ENCODE measurements around the gene CERS6.
"Not testable (repeated sequence)": the region's sequence is repeated elsewhere in the genome, so short reads cannot be mapped to it uniquely, and the experiment has no call there.

CERS6 gene

DNA sequence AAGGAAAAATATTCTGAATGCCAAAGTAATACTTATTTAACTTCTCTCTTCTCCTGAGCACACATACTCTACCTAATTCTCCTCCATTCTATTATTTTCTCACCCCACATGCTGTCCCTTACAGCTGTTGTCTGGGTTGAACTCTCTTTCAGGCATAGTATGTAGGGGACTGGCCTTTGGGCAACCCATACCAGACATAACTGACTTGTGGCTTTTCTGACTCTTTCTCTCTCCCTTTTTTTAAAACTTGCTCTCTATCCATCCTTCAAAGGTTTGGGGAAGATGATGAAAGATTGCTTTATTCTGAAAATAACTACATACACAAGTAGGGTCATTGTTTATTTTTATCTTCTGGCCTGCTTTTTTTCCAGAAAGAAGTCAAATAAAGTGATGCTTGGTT, 276.4 kb downstream of the CERS6 start:
- no peak for DNase-seq (ENCODE audit: low spot score)

DNA sequence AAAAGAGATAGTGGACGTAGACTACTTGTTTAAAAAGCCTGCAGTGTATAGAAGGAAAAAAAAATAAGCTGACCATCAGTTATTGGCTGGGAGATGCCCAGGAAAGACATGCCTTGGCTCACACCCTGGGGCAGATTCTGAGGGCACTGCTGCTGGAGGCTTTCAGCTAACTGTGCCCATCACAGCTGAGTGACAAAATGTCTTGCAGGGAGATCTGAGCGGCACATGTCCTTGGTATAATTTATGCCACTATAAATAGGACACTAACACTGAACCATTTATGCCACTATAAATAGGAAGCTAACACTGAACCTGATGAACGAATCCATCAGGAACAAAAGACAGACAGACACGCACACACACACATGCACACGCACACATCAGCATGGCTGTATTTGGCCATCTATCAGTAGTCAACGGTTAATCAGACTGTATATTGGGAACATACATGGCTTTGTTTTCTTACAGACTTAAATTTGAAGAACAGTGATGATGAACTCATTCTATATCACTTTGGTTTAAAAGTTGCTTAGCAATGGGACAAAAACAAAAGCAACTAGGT, 278.2 kb downstream of the CERS6 start:
- peak; percentile 23 for DNase-seq (ENCODE audit: low spot score)

DNA sequence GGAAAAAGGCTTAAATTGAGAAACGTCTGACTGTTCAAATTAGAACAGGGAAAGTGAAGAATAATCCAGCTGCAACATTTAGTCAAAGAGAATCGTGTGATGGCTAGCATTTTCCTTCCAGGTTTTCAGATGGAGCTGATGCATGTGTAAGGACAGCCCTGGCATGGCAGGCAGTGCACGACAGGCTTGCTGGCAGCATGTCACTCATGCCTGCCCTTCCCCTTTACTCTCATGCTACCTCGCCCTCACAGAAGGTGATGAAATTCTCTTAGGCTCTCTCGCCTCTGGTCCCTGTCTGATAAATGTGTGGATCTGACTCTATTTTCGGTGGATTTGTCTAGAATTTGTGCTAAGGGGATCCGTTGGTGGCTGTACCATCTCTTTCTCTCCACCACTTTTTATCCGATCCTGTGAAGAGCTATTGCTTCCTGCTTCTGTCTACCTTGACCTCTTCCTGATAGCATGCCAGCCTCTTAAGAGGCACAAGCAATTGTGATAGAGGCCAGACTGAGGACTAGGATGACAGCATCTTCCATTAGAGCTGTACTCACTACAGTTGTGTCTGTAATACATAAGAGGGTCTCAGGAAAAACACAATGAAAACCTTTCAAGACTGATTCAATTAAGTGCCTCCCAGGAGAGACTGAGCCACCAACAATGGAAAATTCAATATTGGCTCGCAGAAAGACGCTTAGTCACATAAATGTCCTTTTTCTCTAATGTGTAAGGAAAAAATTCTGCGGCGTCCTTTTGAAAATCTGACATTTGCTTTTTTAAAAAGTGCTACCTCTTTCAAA, 280.8 kb downstream of the CERS6 start:
- DNase-seq (ENCODE audit: low spot score): no peak

DNA sequence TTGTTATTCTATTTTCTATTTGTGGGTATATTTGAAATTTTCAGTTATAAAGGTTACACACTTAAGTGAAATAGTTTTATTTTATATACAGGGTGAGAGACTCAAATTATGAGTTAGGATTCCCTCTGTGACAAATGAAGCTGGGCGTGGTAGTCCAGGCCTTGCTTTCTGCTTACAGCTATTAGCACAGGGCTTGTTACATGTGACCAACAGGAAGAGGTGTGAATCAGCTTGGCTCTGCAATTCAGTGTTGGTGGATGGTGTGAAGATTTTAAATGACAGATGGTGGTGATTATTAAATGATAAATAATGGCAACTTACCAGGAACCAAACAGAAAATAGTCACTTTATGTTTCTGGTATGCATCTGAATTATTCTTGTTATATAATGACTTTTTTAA, 282.0 kb downstream of the CERS6 start:
- DNase-seq (ENCODE audit: low spot score): peak; percentile 34

DNA sequence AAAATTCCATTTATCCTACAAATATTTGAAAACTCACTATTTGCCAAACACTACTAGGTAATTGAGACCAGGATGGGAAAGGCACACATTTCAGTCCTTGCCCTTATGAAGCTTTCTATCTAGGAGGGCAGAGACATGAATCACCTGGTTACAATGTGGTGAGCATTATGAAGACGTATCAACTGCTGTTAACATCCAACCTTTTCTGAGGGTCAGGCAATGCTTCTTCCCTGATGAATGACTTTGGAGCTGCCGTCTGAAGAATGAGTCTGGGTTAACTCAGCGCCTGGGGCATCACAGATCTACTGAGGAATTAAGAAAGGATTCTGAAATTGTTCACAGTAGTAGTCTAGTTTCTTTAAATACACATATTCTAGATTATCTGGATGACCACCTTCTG, 284.3 kb downstream of the CERS6 start:
- DNase-seq (ENCODE audit: low spot score): no peak

DNA sequence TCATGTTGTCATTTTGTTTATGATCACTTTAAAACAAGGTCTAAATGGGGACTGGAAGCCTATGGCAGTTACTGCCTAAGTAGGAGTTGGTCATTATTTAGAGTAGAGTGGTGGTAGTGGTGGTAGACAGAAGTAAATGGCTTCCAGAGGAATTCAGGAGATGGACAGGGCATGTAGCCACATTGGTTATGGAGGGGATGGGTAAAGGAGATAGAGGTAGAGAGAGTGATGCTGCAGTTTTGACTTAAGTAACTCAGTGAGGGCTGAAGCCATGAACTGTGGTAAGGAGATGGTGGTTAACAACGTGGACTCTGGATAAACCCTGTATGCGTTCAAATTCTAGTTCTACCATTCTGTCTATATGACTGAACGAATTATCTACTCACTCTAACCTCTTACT, 284.7 kb downstream of the CERS6 start:
- no peak for DNase-seq (ENCODE audit: low spot score)

DNA sequence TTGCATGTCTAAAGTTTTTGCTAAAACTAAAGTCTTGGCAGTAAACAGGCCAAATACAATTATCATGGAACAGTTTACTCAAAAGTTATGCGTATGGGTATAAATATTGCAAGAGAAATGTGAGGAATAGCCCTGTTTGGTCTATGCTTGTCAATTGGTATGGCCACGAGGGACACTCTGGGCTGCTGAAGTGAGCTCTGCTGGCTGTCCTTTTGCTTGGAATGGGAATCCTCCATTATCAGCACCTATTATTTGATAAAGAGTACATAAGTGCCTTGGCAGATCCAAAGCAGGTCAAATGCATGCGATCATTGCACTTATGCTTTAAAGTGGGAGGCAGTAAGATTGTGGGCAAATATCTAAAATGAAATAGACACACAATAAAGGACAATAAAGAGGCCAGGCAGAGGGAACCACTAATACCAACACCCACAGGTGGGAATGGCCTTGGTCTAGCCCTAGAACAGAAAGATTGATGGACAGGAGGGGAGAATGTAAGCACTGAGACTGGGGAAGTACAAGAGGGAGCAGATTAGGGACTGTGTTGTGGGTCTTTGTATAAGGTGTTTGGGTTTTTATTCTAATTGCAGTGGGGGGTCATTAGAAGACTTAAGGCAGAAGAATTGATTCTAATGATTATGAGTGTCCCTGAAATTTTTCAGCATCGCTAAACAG, 286.3 kb downstream of the CERS6 start:
- no peak for DNase-seq (ENCODE audit: low spot score)

DNA sequence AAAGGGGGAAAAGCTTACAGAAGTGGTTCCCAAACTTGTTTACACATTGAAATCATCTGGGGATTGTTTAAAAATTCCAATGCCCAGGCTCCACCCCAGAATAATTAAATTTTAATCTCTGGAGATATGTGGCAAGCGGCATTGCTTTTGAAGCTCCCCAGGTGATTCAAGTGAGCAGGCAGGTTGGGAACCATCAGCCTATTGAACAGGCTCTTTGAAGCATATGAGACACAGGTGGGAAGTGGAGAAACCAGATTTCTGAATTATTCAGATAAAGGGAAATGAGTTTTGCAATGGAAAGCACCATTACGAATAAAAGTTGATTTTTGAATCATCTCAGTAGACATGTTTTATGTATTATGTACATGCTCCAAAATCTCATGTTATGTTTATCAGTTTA, 288.8 kb downstream of the CERS6 start:
- no peak for DNase-seq (ENCODE audit: low spot score)

DNA sequence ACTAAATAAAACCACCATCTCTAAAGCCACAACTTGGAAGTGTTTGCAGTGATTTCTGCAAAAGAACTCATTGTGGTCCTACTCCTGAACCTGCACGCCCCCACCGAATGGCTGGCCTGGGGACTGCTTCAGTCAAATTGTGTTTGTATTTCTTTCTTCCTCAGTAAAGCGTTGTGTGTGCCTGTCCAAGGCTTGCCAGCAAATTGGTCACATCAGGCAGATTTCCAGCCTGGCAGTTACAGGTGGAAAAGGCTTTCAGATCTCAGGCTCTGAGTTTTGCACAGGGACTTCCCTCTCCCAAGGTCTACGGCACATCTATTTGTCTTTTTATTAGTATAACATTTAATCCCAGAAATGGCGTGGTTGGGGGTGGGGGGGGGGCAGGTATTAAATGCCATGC, 292.4 kb downstream of the CERS6 start:
- peak; percentile 42 for DNase-seq (ENCODE audit: low spot score)

DNA sequence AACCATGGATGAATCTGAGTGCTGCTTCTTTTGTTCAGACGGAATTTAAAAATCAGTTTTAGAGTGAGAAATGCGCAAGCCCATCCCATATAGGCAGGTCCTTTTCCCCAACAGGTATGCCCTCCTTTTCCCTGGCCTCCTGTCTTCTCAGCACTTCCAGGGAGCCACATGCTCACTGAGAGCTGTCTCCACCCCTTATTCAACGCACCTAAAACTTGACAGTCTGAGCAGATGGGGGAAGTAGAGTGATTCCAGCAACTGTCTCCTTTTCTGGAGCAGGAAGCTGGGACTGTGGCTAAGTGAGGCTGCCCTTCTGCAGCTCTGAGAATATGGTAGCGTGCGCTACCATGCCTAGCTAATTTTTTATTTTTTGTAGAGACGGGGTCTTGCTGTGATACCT, 293.2 kb downstream of the CERS6 start:
- no peak for DNase-seq (ENCODE audit: low spot score)

DNA sequence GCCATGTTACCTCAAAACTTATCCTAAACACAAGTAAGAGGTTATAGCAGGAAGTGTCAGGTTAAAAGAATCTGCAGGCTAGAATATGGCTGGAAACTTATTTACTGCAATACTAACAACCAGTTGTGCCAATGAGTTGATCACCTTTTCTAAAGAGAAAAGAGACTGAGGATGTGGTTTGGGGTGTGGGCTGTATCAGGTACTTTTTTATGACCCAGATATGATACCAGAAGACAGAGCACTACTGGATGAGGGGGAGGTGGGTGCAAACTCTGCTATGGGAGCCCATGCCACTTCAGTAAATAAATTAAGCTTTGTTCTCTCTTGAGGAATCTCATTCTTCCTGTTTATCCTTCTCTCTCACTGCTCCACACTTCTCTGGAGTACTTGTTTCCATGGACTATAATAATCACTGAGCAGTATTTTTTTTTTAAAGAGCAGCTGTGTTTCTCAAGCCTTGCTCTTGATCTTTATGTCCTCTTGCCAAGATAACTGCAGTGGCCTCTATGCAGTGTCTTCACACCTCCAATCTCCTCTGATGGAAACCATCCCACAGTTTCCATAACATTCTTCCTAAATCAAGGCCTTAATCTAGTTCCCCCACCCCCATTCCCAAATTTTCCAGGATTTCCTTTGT, 295.1 kb downstream of the CERS6 start:
- no peak for DNase-seq (ENCODE audit: low spot score)

DNA sequence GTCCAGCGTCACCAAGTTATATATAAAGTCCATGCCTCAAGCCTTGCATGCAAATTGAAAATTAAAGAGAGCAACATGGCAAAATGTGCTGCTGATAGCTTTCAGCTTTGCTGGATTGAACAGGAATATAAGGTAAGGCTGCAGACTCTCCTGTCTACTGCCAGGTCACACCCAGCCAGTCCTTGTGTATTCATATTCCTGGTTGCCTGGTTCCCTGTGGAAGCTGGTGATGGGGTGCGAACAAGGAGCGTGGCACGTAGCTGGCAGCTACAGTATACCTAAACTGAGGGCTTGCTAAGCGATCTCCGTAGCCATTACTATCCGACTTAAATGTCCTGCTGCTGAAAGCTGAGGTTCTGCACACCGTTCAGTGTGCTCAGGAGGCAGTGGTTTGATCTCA, 296.3 kb downstream of the CERS6 start:
- no peak for DNase-seq (ENCODE audit: low spot score)

DNA sequence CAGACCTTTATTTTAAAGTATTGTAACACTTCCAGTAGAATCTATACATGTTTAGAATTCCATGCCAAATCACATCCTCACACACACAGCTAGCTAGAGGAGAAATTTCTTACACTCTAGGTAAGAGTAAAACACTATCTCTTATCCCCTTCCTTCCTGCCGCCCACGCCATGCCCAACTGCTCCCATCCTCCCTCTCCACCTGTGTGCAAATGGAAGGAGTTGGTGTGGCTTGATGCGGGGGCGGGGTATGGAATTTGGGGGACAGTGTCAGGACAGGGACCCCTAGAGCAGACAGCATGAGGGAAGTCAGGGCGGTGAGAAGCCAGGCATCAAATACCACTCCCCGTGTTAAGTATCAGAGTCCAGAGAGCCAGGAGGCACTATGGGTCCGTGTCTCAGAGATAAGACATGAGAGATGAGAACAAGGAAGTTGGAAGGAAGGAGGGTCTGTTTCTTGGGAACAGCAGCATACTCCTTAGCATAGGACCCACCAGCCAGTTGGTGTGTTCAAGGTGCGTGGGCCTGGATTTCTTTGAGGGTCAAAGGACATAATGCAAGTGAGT, 297.8 kb downstream of the CERS6 start:
- DNase-seq (ENCODE audit: low spot score): no peak

DNA sequence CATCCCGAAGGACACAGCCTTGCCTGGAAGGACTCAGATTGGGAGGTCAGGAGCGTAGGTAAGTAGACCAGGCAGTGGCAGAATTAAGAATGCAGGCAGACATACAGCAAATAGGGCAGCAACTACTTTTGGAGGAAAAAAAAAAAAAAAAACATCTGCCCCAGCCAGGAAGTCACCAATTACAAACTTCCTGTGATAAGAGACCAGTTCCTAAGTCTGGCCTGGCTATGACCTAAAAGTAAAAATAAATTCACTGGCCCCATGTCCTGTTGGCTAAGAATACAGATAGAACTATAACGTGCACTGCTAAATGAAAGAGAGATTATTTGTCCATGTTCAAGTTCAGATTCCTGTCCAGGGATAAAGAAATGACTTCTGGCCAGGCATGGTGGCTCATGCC, 301.2 kb downstream of the CERS6 start:
- DNase-seq (ENCODE audit: low spot score): no peak

DNA sequence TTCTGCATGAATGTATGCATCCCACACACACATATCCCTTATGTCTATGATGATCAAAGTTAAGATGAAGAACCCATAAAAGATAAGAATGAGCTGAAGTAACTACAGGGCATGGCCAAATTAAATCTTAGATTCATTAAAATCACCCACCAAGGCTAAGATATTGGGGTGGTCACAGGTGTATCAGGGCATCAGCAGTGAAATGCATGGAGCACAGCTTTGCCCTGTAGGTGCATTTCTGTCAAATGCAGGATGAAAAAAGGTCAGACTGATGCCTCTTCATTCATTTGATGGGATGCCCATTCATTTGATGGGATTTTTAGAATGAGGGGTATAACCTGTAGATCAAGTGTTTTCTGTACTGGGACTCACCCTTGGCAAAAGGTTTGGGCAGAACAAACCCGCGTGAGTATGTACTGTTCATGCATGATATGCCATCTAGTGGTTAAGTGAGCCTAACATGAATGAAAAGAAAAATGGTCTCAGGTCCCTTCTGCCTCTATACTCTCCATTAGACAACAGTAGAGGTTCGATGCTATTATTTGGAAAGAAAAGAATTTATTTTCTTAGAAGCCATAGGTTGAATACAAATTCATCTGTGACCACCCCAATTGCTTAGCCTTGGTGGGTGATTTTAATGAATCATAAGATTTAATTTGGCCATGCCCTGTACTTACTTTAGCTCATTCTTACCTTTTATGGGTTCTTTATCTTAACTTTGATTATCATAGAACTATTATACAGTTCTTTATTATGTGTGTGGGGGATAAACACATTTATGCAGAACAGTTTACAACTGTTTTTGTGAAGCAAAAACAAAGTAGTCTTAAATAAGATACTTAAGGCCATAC, 303.1 kb downstream of the CERS6 start:
- peak; percentile 53 for DNase-seq (ENCODE audit: low spot score)

DNA sequence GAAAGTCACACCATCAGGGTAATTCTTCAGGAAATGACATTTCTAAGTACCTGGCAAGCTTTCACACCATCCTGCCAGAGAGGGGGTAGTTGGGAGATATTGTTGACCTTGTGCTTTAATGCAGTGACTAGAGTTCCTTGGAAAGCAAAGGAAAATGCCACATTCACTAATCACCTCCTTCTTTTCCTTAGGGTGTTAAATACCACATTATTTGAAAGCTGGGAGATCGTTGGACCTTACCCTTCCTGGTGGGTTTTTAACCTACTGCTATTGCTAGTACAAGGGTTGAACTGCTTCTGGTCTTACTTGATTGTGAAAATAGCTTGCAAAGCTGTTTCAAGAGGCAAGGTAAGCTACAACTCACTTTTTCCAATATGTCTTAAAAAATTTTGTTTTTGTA, 309.3 kb downstream of the CERS6 start:
- DNase-seq (ENCODE audit: low spot score): no peak

DNA sequence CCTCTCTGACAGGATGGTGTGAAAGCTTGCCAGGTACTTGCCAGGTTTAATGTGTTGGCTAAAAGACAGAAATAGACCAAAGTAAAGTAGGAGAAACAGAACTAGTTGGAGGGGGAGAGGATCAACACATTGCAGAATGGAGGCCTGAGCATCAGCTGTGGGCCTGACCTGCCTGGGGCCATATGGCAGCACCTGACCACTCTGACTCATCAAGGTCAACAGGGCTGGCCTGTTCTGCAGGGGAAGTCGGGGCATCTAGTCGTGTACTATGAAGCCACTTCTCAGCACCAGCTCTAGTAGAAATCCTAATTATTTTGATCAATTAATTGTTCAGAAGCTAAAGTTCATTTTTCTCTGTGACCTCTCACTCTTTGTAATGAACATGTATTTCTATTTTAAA, 310.5 kb downstream of the CERS6 start:
- no peak for DNase-seq (ENCODE audit: low spot score)

DNA sequence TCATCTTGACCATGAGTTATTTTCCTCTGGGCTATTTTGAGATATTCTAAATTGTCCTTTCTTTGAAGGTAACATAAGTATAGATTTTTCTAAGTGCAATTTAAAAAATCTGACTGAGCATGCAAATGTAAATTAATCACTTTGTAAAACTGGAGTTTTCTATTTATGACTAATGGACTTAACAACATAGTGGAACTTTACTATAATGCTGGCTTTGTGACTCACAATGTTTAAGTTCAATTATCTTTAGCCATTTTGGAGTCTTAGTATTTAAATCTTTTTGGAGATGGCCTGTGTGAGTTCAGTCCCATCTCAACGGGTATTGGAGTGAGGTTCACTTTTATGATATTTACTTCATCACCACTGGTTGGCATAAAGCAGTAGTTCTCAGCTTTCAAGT, 311.2 kb downstream of the CERS6 start:
- DNase-seq (ENCODE audit: low spot score): no peak

DNA sequence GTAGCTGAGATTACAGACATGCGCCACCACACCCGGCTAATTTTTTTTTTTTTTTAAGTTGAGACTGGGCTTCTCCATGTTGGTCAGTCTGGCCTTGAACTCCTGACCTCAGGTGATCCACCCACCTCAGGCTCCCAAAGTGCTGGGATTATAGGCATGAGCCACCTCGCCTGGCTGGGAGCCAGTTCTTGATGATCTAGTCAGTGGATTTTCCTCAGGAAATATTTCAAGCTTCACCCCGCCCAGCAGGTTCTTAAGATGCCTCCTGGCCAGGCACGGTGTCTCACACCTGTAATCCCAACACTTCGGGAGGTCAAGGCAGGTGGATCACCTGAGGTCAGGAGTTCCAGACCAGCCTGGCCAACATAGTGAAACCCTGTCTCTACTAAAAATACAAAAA, 312.3 kb downstream of the CERS6 start:
- not testable (repeated sequence) for DNase-seq (ENCODE audit: low spot score)

DNA sequence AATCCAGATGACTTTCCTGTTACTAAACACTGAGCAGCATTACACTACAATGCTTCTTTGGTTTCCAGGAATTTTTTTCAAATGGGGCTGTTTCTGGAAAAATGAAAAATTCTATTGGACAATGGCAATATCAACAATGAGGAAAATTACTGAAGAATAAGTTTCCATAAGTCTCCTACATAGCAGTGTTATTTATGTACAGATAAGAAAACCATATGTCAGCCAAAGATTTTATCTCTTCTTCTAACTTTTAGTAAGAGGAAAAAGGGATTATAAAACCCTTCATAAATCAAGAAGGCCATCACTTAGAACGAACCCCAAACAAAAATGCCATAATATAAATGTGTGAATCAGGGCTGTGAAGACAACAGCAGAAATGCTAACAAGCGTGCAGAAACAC, 314.7 kb downstream of the CERS6 start:
- no peak for DNase-seq (ENCODE audit: low spot score)

DNA sequence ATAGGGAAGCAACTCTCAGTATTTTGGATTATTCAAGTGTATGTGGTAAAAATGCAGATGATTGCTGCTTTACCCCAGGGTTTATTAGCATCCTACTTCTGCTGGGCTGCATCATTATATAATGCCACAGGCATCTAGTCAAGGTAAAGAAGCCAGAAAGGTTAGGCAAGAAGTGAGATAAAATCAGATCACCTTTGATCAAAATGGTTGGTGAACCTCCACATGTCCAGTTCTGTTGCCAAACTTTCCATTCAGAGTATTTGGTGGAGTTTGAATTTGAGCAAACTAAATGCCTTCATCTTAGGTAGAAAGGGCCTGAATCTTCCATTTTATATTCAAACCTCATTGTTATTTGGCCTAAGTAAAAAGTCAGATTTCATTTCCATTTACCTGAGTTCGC, 316.6 kb downstream of the CERS6 start:
- DNase-seq (ENCODE audit: low spot score): no peak

DNA sequence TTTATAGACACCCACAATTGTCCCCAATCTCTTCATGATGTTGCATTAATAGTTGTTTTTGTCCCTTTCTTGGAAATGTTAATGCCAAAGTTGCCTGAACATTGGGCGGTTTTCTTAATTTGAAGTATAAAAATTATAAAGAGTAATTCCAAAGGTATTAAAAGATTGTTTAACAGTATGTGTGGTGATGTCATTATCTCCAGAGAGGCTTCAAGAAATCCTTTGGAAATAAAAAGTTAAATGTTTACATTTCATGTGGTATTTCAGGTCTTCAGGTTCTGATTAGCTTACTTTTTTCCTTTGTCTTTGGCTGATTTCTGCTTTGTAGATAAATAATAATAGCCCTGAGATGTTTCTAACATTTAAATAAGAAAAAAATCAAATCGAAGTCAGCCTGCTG, 317.1 kb downstream of the CERS6 start:
- no peak for DNase-seq (ENCODE audit: low spot score)
